Endothelial cell of umbilical vein (primary cell): ENCODE measurements around the gene FYB2. TPM values are rescaled to one million over a fixed set of nuclear protein-coding genes. Genes with fewer than 3 reads are reported as not detected.

Experiments
- BruUV-seq: library from RNA; stranded (reverse); fragments of 400-500 nt; replicated peaks from 2 replicates; lab custom pipeline; 2021; lab: Mats Ljungman, UMichigan
- CTCF ChIA-PET: fragments of 300-600, 350-600 bp; sonication (Branson Sonifier 250); formaldehyde crosslinking; loops from one replicate; lab custom pipeline; 2021; ENCODE audit warnings: antibody characterized with exemption, inconsistent platforms; lab: Charles Lee
- POLR2A ChIA-PET: fragments of 300-600, 350-600 bp; sonication (Branson Sonifier 250); formaldehyde crosslinking; loops from one replicate; lab custom pipeline; 2021; ENCODE audit warnings: antibody characterized with exemption, inconsistent platforms; lab: Charles Lee
- DNase-seq: peaks from one replicate; pipeline ENCODE4 v3.0.0-alpha.2; 2011; ENCODE audit warnings: low read depth, low spot score
- FAIRE-seq: peaks from 2 replicates; lab custom pipeline; 2011; peaks lifted over from hg19 to GRCh38; lab: Jason Lieb, UNC
- H2AFZ ChIP-seq: 2 replicates; pipeline ENCODE4 v1.6.0; 2012; ENCODE audit warnings: low read depth, low read length, control low read depth, inconsistent platforms
- H3K27ac ChIP-seq: 2 replicates; pipeline ENCODE4 v1.5.1; 2011; ENCODE audit warnings: low read depth, mild to moderate bottlenecking, control low read depth, low read length, moderate library complexity; ENCODE audit not compliant: insufficient read depth
- H3K27me3 ChIP-seq, 2 experiments: 2 replicates each; pipeline versions ENCODE4 v1.6.0 to v1.6.1; 2011; ENCODE audit warnings: low read length in 2 of 2, mixed read lengths in 1 of 2; ENCODE audit not compliant: control insufficient read depth in 2 of 2, insufficient read depth in 2 of 2
- H3K36me3 ChIP-seq, 2 experiments: 2 replicates in 1 of 2; 3 replicates in 1 of 2; pipeline ENCODE4 v1.5.1; 2011; ENCODE audit warnings: low read length in 2 of 2, mild to moderate bottlenecking in 1 of 2, moderate library complexity in 1 of 2; ENCODE audit not compliant: control insufficient read depth in 2 of 2, insufficient read depth in 2 of 2; ENCODE audit errors: extremely low read depth in 1 of 2
- H3K4me1 ChIP-seq: 3 replicates; pipeline ENCODE4 v1.5.1; 2011; ENCODE audit warnings: mild to moderate bottlenecking, low read length; ENCODE audit not compliant: control insufficient read depth, insufficient read depth; ENCODE audit errors: extremely low read depth
- H3K4me2 ChIP-seq: 2 replicates; pipeline ENCODE4 v1.6.1; 2011; ENCODE audit warnings: low read length, control low read depth, mixed read lengths; ENCODE audit not compliant: insufficient read depth
- H3K4me3 ChIP-seq, 3 experiments: fragments of 200-600 bp in 1 of 3; sonication (generic), shearing (Covaris generic) in 1 of 3; replicated peaks in 1 of 3; 2 replicates each; pipeline ENCODE4 v1.5.1; 2011 to 2016; ENCODE audit warnings: control low read depth in 3 of 3, low read length in 3 of 3, mild to moderate bottlenecking in 2 of 3, inconsistent platforms in 1 of 3, low read depth in 1 of 3, moderate library complexity in 1 of 3; ENCODE audit not compliant: insufficient read depth in 1 of 3
- H3K79me2 ChIP-seq: 2 replicates; pipeline ENCODE4 v1.6.0; 2012; ENCODE audit warnings: low read length, inconsistent platforms; ENCODE audit not compliant: control insufficient read depth, insufficient read depth
- H3K9ac ChIP-seq: replicated peaks from 2 replicates; pipeline ENCODE3; 2011; ENCODE audit warnings: low read length, control low read depth; ENCODE audit not compliant: insufficient read depth; ENCODE audit errors: extremely low read depth
- H3K9me1 ChIP-seq: replicated peaks from 3 replicates; pipeline ENCODE4 v1.6.0; 2011; ENCODE audit warnings: mild to moderate bottlenecking, low read length; ENCODE audit not compliant: control insufficient read depth, insufficient read depth; ENCODE audit errors: extremely low read depth
- H3K9me3 ChIP-seq: replicated peaks from 2 replicates; pipeline ENCODE4 v1.5.1; 2012; ENCODE audit warnings: low read length, inconsistent platforms; ENCODE audit not compliant: control insufficient read depth, insufficient read depth
- H4K20me1 ChIP-seq: replicated peaks from 2 replicates; pipeline ENCODE3; 2011; ENCODE audit warnings: mild to moderate bottlenecking, low read length; ENCODE audit not compliant: control insufficient read depth, insufficient read depth; ENCODE audit errors: extremely low read depth
- CTCF ChIP-seq, 2 donors: IDR thresholded peaks; 1 replicate in 1 of 2; 2 replicates in 1 of 2; pipeline ENCODE4 v1.5.1; 2011; ENCODE audit warnings: low read length in 2 of 2, mild to moderate bottlenecking in 2 of 2, moderate library complexity in 2 of 2, control low read depth in 1 of 2, inconsistent platforms in 1 of 2, low read depth in 1 of 2; ENCODE audit not compliant: insufficient read depth in 1 of 2; ENCODE audit errors: extremely low read depth in 1 of 2
- EZH2 ChIP-seq: IDR thresholded peaks from 2 replicates; pipeline ENCODE4 v1.6.1; 2012; ENCODE audit warnings: borderline replicate concordance, low read depth, mild to moderate bottlenecking, moderate library complexity, low read length, inconsistent platforms; ENCODE audit not compliant: severe bottlenecking
- FOS ChIP-seq: IDR thresholded peaks from 2 replicates; pipeline ENCODE4 v1.6.1; 2011; ENCODE audit warnings: mild to moderate bottlenecking, low read length, moderate library complexity, borderline replicate concordance; ENCODE audit not compliant: insufficient read depth
- GATA2 ChIP-seq: IDR thresholded peaks from 2 replicates; pipeline ENCODE4 v1.7.0; 2011; ENCODE audit warnings: low read depth, mild to moderate bottlenecking, moderate library complexity, mixed read lengths, low read length; ENCODE audit not compliant: insufficient read length, insufficient read depth
- JUN ChIP-seq: IDR thresholded peaks from 2 replicates; pipeline ENCODE4 v1.6.1; 2011; ENCODE audit warnings: borderline replicate concordance, low read depth; ENCODE audit not compliant: insufficient read length, insufficient read depth
- MAX ChIP-seq: IDR thresholded peaks from 2 replicates; pipeline ENCODE4 v1.6.1; 2011; ENCODE audit not compliant: insufficient read depth, insufficient read length
- MYC ChIP-seq: IDR thresholded peaks from one replicate; pipeline ENCODE4 v1.6.1; 2011; ENCODE audit warnings: mild to moderate bottlenecking, low read depth, low read length
- POLR2A ChIP-seq: IDR thresholded peaks from 2 replicates; pipeline ENCODE4 v1.6.1; 2012; ENCODE audit warnings: low read depth, mild to moderate bottlenecking, control low read depth, low read length
- POLR2AphosphoS5 ChIP-seq: IDR thresholded peaks from 2 replicates; pipeline ENCODE4 v1.6.1; 2012; ENCODE audit warnings: low read depth, mild to moderate bottlenecking, control low read depth, low read length, moderate library complexity; ENCODE audit not compliant: insufficient read depth
- dilution Hi-C: fragments of 300-500 bp; cut with MboI; formaldehyde crosslinking; loops from one replicate; pipeline ENCODE4 v1.15.0; 2019; ENCODE audit warnings: low sequenced_read_pairs; ENCODE audit not compliant: extremely low pct_ligation_motif_present
- intact Hi-C: fragments of 100-400 bp; cut with micrococcal nuclease; formaldehyde crosslinking; loops from one replicate; pipeline ENCODE4 v1.10.0; 2022
- polyA plus RNA-seq, 4 experiments: library from polyadenylated mRNA; depleted of rRNA in 3 of 4; stranded (reverse) in 3 of 4; unstranded in 1 of 4; fragments of >200 nt; gene quantifications; 2 replicates each; pipeline versions ENCODE4 v1.2.1 to v1.2.3, GENCODE V29; 2011 to 2012; ENCODE audit warnings: missing spikeins in 1 of 4
- total RNA-seq: library from RNA; stranded (reverse); gene quantifications from 2 replicates; pipeline ENCODE4 v1.2.3, GENCODE V29; 2021

FYB2 gene
- total and polyA plus RNA-seq, 2 donors (not counting 3 experiments of a cell fraction or from before 2014, with no cell fraction given): not detected

GRCh38 chr1:56798053-56798471 lies 21.1 kb downstream of the FYB2 start:
- no peaks in the 10 kb centered on the region for H3K36me3 ChIP-seq
- no peaks in the 10 kb centered on the region for H3K9me1 ChIP-seq
- no peaks in the 10 kb centered on the region for H4K20me1 ChIP-seq
- H2AFZ ChIP-seq: no peak overlapping the region
- FAIRE-seq: no peak
- CTCF ChIA-PET: interaction anchor here (1.6 kb wide), 1 partner anchor 34 kb away, joined by 3 read pairs; no protein-coding TSS in a partner anchor
- DNase-seq: no peak
- POLR2A ChIA-PET: no interaction called here
- H3K4me1 ChIP-seq: no peaks in the 10 kb centered on the region
- dilution Hi-C loops: no loop called here
- H3K27ac ChIP-seq: no peak overlapping the region
- H3K27me3 ChIP-seq: peaks cover 0 to 2% of the 10 kb centered on the region in 2 experiments
- H3K79me2 ChIP-seq: no peaks in the 10 kb centered on the region
- no peak overlapping the region for H3K4me3 ChIP-seq
- TF ChIP-seq MYC: no peak
- TF ChIP-seq POLR2A: no peak
- TF ChIP-seq JUN: no peak
- no peak for TF ChIP-seq POLR2AphosphoS5
- TF ChIP-seq GATA2: no peak
- TF ChIP-seq FOS: no peak
- no peak for TF ChIP-seq MAX
- TF ChIP-seq EZH2: no peak
- TF ChIP-seq CTCF (IDR thresholded peaks at IDR 0.05; ENCODE audit: extremely low read depth in 1 of 2, insufficient read depth in 1 of 2, low read depth in 1 of 2, low read length in 2 of 2): no peak
- intact Hi-C loops: no loop called here
- no peak overlapping the region for H3K9ac ChIP-seq
- no peak overlapping the region for H3K4me2 ChIP-seq
- BruUV-seq: no TSS peak
- no peaks in the 10 kb centered on the region for H3K9me3 ChIP-seq
